ENCODE data around the gene NMNAT2. TPM values are rescaled to one million over a fixed set of nuclear protein-coding genes. Genes with fewer than 3 reads are reported as not detected.

The NMNAT2 gene
- total and polyA plus RNA-seq, 9 donors = 0.24 to 2.5 (median 0.77) TPM; not detected in 1

DNA sequence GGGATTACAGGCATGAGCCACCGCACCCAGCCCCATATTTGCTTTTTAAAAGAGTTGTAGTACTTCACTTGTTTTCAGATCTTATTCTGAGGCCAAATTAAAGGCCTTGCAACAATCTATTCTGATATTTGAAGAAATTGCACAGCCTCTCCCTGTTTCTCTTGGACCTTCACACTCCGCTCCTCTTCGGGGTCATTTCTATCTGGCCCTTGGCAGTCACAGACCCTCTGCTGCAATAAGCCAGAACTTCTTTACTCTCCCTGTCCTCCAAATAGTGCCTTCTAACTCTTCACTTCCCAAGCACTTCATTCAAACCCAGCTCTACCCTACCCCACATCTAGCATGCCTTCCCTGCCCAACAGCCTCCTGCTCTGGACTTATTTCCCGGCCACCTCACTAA, 121.4 kb downstream of the NMNAT2 start:
- H3K27ac ChIP-seq = no peak overlapping the region
- TF ChIP-seq EP300 (IDR thresholded peaks at IDR 0.05) (no peak), POLR2A (IDR thresholded peaks at IDR 0.05) (no peak)
- TF ChIP-seq, protein P1, sequence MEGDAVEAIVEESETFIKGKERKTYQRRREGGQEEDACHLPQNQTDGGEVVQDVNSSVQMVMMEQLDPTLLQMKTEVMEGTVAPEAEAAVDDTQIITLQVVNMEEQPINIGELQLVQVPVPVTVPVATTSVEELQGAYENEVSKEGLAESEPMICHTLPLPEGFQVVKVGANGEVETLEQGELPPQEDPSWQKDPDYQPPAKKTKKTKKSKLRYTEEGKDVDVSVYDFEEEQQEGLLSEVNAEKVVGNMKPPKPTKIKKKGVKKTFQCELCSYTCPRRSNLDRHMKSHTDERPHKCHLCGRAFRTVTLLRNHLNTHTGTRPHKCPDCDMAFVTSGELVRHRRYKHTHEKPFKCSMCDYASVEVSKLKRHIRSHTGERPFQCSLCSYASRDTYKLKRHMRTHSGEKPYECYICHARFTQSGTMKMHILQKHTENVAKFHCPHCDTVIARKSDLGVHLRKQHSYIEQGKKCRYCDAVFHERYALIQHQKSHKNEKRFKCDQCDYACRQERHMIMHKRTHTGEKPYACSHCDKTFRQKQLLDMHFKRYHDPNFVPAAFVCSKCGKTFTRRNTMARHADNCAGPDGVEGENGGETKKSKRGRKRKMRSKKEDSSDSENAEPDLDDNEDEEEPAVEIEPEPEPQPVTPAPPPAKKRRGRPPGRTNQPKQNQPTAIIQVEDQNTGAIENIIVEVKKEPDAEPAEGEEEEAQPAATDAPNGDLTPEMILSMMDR (IDR thresholded peaks at IDR 0.05) = no peak
- H3K4me1 ChIP-seq (ENCODE audit: insufficient read depth) = no peaks in the 10 kb centered on the region
- H3K36me3 ChIP-seq = no peaks in the 10 kb centered on the region
- H3K4me3 ChIP-seq = no peak overlapping the region
- intact Hi-C loops (cut with DNase I) = no loop called here
- DNase-seq = no peak
- no peaks in the 10 kb centered on the region for H3K9me3 ChIP-seq
- no peaks in the 10 kb centered on the region for H3K27me3 ChIP-seq
- WGBS, 3 donors = 77 to 89% (median 80%) methylated on average over 4 of the region's 4 CpGs

DNA sequence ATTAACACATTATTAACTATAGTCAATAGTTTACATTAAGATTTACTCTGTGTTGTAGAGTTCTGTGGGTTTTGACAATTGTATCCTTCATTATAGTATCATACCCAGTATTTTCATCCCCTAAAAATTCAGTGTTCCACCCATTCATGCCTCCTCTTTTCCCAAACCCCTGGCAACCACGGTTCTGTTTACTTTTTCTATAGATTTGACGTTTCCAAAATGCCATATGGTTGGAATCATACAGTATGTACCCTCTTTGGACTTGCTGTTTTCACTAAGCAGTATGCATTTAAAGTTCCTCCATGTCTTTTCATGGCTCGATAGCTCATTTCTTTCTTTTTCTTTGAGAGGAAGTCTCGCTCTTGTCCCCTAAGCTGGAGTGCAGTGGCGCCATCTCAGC, 122.7 kb downstream of the NMNAT2 start:
- no peaks in the 10 kb centered on the region for H3K27me3 ChIP-seq
- 58 to 70% (median 64%) methylated on average over 5 of the region's 5 CpGs for WGBS, 3 donors
- H3K9me3 ChIP-seq = no peaks in the 10 kb centered on the region
- H3K4me3 ChIP-seq = no peak overlapping the region
- DNase-seq = no peak
- intact Hi-C loops (cut with DNase I) = no loop called here
- H3K27ac ChIP-seq = no peak overlapping the region
- TF ChIP-seq, protein P1 (IDR thresholded peaks at IDR 0.05) = no peak
- TF ChIP-seq POLR2A (IDR thresholded peaks at IDR 0.05) = no peak
- no peaks in the 10 kb centered on the region for H3K4me1 ChIP-seq (ENCODE audit: insufficient read depth)
- H3K36me3 ChIP-seq = no peaks in the 10 kb centered on the region

DNA sequence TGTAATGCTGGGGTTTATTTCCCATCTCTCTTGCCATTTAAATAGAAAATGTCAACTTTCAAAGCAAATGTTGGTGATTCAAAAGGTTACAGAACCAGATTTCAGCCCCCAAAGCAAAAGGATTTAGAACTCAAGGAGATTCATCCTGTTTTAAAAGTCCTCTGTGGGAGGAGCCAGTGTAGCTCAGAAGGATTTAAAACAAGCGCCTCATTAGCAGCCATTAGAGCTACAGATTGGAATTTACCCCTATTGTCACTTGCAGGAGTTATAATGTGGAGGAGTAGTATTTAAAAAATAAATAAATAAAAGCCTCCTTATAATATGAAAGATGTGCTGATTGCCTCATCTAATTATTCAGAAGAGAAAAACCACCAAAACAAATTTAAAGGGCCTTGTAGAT, 124.3 kb downstream of the NMNAT2 start:
- intact Hi-C loops (cut with DNase I) = no loop called here
- H3K9me3 ChIP-seq = no peaks in the 10 kb centered on the region
- H3K36me3 ChIP-seq = no peaks in the 10 kb centered on the region
- TF ChIP-seq EP300 (IDR thresholded peaks at IDR 0.05) (no peak), POLR2A (IDR thresholded peaks at IDR 0.05) (no peak)
- TF ChIP-seq, protein P1 (IDR thresholded peaks at IDR 0.05) = no peak
- no peak overlapping the region for H3K27ac ChIP-seq
- no peaks in the 10 kb centered on the region for H3K27me3 ChIP-seq
- WGBS, 3 donors = 74 to 92% (median 91%) methylated on average over 1 of the region's 1 CpG
- DNase-seq = no peak
- no peak overlapping the region for H3K4me3 ChIP-seq
- H3K4me1 ChIP-seq (ENCODE audit: insufficient read depth) = no peaks in the 10 kb centered on the region

DNA sequence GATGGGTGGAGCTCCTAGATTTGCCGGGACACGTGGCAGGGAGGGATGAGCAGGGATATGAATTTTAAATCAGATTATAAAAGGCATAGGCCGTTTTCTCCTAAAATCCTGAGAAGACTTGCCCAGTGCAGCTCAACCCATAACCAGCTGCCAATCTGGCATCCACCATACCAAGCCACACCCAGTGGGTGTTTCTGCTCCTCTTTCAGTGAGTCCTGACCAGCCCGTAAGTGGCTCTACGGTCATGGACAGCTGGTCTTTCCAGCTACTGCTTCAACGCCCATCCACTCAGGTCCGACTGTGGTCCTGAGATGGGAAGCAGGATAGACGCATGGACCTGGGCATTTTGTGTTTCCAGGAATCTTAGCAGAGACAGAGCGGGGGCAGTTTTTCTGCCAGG, 124.9 kb downstream of the NMNAT2 start:
- Histone ChIP-seq H3K4me3 (no peak overlapping the region), H3K27ac (no peak overlapping the region), H3K36me3 (no peaks in the 10 kb centered on the region), H3K4me1 (ENCODE audit: insufficient read depth) (no peaks in the 10 kb centered on the region), H3K27me3 (no peaks in the 10 kb centered on the region), H3K9me3 (no peaks in the 10 kb centered on the region)
- intact Hi-C loops (cut with DNase I) = no loop called here
- TF ChIP-seq, protein P1 (IDR thresholded peaks at IDR 0.05) = no peak
- TF ChIP-seq POLR2A (IDR thresholded peaks at IDR 0.05) (no peak), EP300 (IDR thresholded peaks at IDR 0.05) (no peak)
- DNase-seq = no peak
- WGBS, 3 donors = 93 to 95% (median 93%) methylated on average over 9 of the region's 9 CpGs

All from ovary (tissue), 9 donors.